Sigmoid colon (tissue), 7 donors: ENCODE measurements around the gene HTATIP2. TPM values are rescaled to one million over a fixed set of nuclear protein-coding genes. Genes with fewer than 3 reads are reported as not detected.
"Not testable (repeated sequence)": the region's sequence is repeated elsewhere in the genome, so short reads cannot be mapped to it uniquely, and the experiment has no call there.

Source experiments
- DNase-seq: peaks from one replicate; pipeline ENCODE4 v3.0.0-alpha.2; 2019
- H3K27ac ChIP-seq, 4 donors: fragments of 200-600 bp; sonication (generic); one replicate each; pipeline ENCODE4 v1.5.1; 2016 to 2019; ENCODE audit warnings: mild to moderate bottlenecking in 1 of 4
- H3K27me3 ChIP-seq, 3 donors: fragments of 200-600 bp; sonication (generic); one replicate each; pipeline ENCODE4 v1.5.1; 2019; ENCODE audit warnings: mild to moderate bottlenecking in 1 of 3
- H3K36me3 ChIP-seq, 4 donors: fragments of 200-600 bp; sonication (generic); one replicate each; pipeline ENCODE4 v1.5.1; 2016 to 2019
- H3K4me1 ChIP-seq, 4 donors: fragments of 200-600 bp; sonication (generic); one replicate each; pipeline ENCODE4 v1.5.1; 2017 to 2019
- H3K4me3 ChIP-seq, 4 donors: fragments of 200-600 bp; sonication (generic); one replicate each; pipeline ENCODE4 v1.5.1; 2017 to 2019; ENCODE audit warnings: mild to moderate bottlenecking in 2 of 4, moderate library complexity in 1 of 4
- H3K9me3 ChIP-seq, 4 donors: fragments of 200-600 bp in 3 of 4; sonication (generic) in 3 of 4; one replicate each; pipeline versions ENCODE4 v1.5.1 to v1.6.1; 2013 to 2019
- CTCF ChIP-seq, 4 experiments: fragments of 450-650 bp in 3 of 4; fragments of 200-600 bp in 1 of 4; IDR thresholded peaks; one replicate each; pipeline ENCODE4 v1.5.1; 2016 to 2019; ENCODE audit warnings: antibody characterized with exemption in 4 of 4, mild to moderate bottlenecking in 3 of 4, moderate library complexity in 2 of 4
- EP300 ChIP-seq, 4 donors: sonication (generic); formaldehyde crosslinking; IDR thresholded peaks; one replicate each; pipeline ENCODE4 v1.6.1; 2017; ENCODE audit warnings: antibody characterized with exemption in 4 of 4
- POLR2A ChIP-seq, 2 donors: fragments of 450-650 bp; IDR thresholded peaks; one replicate each; pipeline ENCODE4 v1.6.1; 2016; ENCODE audit warnings: antibody characterized with exemption in 2 of 2, mild to moderate bottlenecking in 2 of 2, moderate library complexity in 2 of 2
- POLR2AphosphoS5 ChIP-seq, 4 donors: sonication (generic); formaldehyde crosslinking; IDR thresholded peaks; one replicate each; pipeline ENCODE4 v1.6.1; 2017; ENCODE audit warnings: antibody characterized with exemption in 4 of 4
- WGBS, 2 donors: extraction: QIAGEN DNeasy Blood & Tissue Kit; methylation state at CpG; one replicate each; pipeline ENCODE4 v1.1.7; 2013; 5-methylcytosine and 5-hydroxymethylcytosine counted together
- intact Hi-C: fragments of 100-400 bp; cut with DNase I; formaldehyde crosslinking; loops from one replicate; pipeline ENCODE4 v1.15.1; 2023
- polyA plus RNA-seq, 3 donors: library from polyadenylated mRNA; stranded (reverse); fragments of 200-250 nt; gene quantifications; one replicate each; pipeline ENCODE4 v1.2.3, GENCODE V29; 2013
- total RNA-seq, 4 donors: library from RNA; depleted of rRNA; stranded (reverse); fragments of >200 nt; gene quantifications; one replicate each; pipeline ENCODE4 v1.1.0, GENCODE V29; 2016
- donor health status: healthy with polysubstance abuse.
- donor health status: Bipolar disorder and iron deficiency.
- donor health status: healthy.

Gene HTATIP2
- total and polyA plus RNA-seq, 7 donors, result 12.2 to 318 (median 58.1) TPM

- intact Hi-C loops, result no loop called here
- no peaks in the 10 kb centered on the region for H3K27me3 ChIP-seq
- H3K4me1 ChIP-seq, result peaks cover 0 to 39% (median 30%) of the 10 kb centered on the region in 4 donors
- 0 to 1% methylated on average over 1 of the region's 1 CpG for WGBS, 2 donors
- H3K4me3 ChIP-seq, result no peak overlapping the region
- DNase-seq, result no peak
- peak overlapping the region in 3 of 4 donors; percentile 8 to 92 (median 37) for H3K27ac ChIP-seq
- H3K9me3 ChIP-seq, result no peaks in the 10 kb centered on the region
- no peak for TF ChIP-seq POLR2A (IDR thresholded peaks at IDR 0.05)
- no peak for TF ChIP-seq CTCF (IDR thresholded peaks at IDR 0.05)
- TF ChIP-seq POLR2AphosphoS5 (IDR thresholded peaks at IDR 0.05), result no peak
- TF ChIP-seq EP300 (IDR thresholded peaks at IDR 0.05), result no peak
- H3K36me3 ChIP-seq, result no peaks in the 10 kb centered on the region
These were observed 1.0 kb upstream of the HTATIP2 start for GRCh38 chr11:20362481-20362880.

GRCh38 chr11:20363149-20363499 is 390 bp upstream of the HTATIP2 start:
- no peak for TF ChIP-seq CTCF (IDR thresholded peaks at IDR 0.05)
- TF ChIP-seq EP300 (IDR thresholded peaks at IDR 0.05), result no peak
- TF ChIP-seq POLR2A (IDR thresholded peaks at IDR 0.05), result no peak
- TF ChIP-seq POLR2AphosphoS5 (IDR thresholded peaks at IDR 0.05), result no peak
- H3K4me3 ChIP-seq, result peak overlapping the region; percentile 61 to 89 (median 78)
- H3K4me1 ChIP-seq, result peaks cover 0 to 41% (median 31%) of the 10 kb centered on the region in 4 donors
- no peaks in the 10 kb centered on the region for H3K36me3 ChIP-seq
- 58 to 80% methylated on average over 2 of the region's 2 CpGs for WGBS, 2 donors
- H3K27ac ChIP-seq, result peak overlapping the region; percentile 77 to 92 (median 84)
- H3K9me3 ChIP-seq, result no peaks in the 10 kb centered on the region
- no peaks in the 10 kb centered on the region for H3K27me3 ChIP-seq
- no peak for DNase-seq
- intact Hi-C loops, result no loop called here

- H3K36me3 ChIP-seq, result no peaks in the 10 kb centered on the region
- DNase-seq, result no peak
- peak overlapping the region; percentile 61 to 89 (median 78) for H3K4me3 ChIP-seq
- no peak for TF ChIP-seq CTCF (IDR thresholded peaks at IDR 0.05)
- no peak for TF ChIP-seq POLR2A (IDR thresholded peaks at IDR 0.05)
- no peak for TF ChIP-seq POLR2AphosphoS5 (IDR thresholded peaks at IDR 0.05)
- TF ChIP-seq EP300 (IDR thresholded peaks at IDR 0.05), result no peak
- H3K4me1 ChIP-seq, result peaks cover 0 to 46% (median 31%) of the 10 kb centered on the region in 4 donors
- intact Hi-C loops, result loop anchor here (2.0 kb wide), 1 partner anchor 22 kb away; the partner anchor contains the start of gene PRMT3
- H3K9me3 ChIP-seq, result no peaks in the 10 kb centered on the region
- no peaks in the 10 kb centered on the region for H3K27me3 ChIP-seq
- WGBS, 2 donors, result 4 to 26% methylated on average over 6 of the region's 6 CpGs
- peak overlapping the region; percentile 77 to 92 (median 84) for H3K27ac ChIP-seq
These were observed 853 bp downstream of the HTATIP2 start for GRCh38 chr11:20364341-20364792.

GRCh38 chr11:20365465-20365864 is 2.0 kb downstream of the HTATIP2 start:
- not testable (repeated sequence) for H3K36me3 ChIP-seq, DNase-seq, H3K27me3 ChIP-seq, H3K4me3 ChIP-seq, H3K27ac ChIP-seq, H3K9me3 ChIP-seq
- H3K4me1 ChIP-seq, result peaks cover 0 to 41% (median 29%) of the 10 kb centered on the region in 4 donors
- intact Hi-C loops, result loop anchor here (2.0 kb wide), 1 partner anchor 21 kb away; the partner anchor contains the start of gene PRMT3
- WGBS, 2 donors, result 83 to 93% methylated on average over 6 of the region's 6 CpGs

GRCh38 chr11:20367313-20367948 is 3.9 kb downstream of the HTATIP2 start:
- peaks cover 0 to 39% (median 27%) of the 10 kb centered on the region in 4 donors for H3K4me1 ChIP-seq
- peak overlapping the region in 1 of 4 donors; percentile 13 for H3K4me3 ChIP-seq
- whole genome bisulfite sequencing, 2 donors, result 67 to 69% methylated on average over 9 of the region's 9 CpGs
- no peaks in the 10 kb centered on the region for H3K9me3 ChIP-seq
- DNase-seq, result peak; percentile 81
- peak overlapping the region; percentile 53 to 75 (median 66) for H3K27ac ChIP-seq
- no peak for TF ChIP-seq EP300 (IDR thresholded peaks at IDR 0.05)
- TF ChIP-seq POLR2A (IDR thresholded peaks at IDR 0.05), result no peak
- peak; percentile 14 to 66 (median 39) for TF ChIP-seq POLR2AphosphoS5 (IDR thresholded peaks at IDR 0.05)
- TF ChIP-seq CTCF (IDR thresholded peaks at IDR 0.05), result no peak
- peaks cover 0 to 7% (median 0%) of the 10 kb centered on the region in 4 donors for H3K36me3 ChIP-seq
- intact Hi-C loops, result no loop called here
- H3K27me3 ChIP-seq, result no peaks in the 10 kb centered on the region
